ENCODE results near the gene STARD9. TPM values are rescaled to one million over a fixed set of nuclear protein-coding genes. Genes with fewer than 3 reads are reported as not detected.
A peak's percentile ranks its signal among the peaks of the same experiment; 100 is the strongest.

Gene STARD9
- total RNA-seq, 1 donor from 2014 or later, result 13.6 TPM

GRCh38 chr15:42558739-42559138 is 16.7 kb upstream of the STARD9 start:
- TF ChIP-seq CTCF (IDR thresholded peaks at IDR 0.05), result no peak
- H3K27me3 Mint-ChIP-seq (ENCODE audit: low read depth), result no peaks in the 10 kb centered on the region
- peaks cover 16% of the 10 kb centered on the region for H3K36me3 Mint-ChIP-seq (ENCODE audit: low read depth)
- H3K27ac Mint-ChIP-seq (ENCODE audit: unreplicated experiment), result no peak overlapping the region
- no peaks in the 10 kb centered on the region for H3K4me1 Mint-ChIP-seq (ENCODE audit: low read depth)
- DNase-seq (ENCODE audit: low spot score), result no peak
- no peak overlapping the region for H3K4me3 Mint-ChIP-seq (ENCODE audit: unreplicated experiment)
- no peaks in the 10 kb centered on the region for H3K9me3 Mint-ChIP-seq (ENCODE audit: low read depth)

- no peak for TF ChIP-seq CTCF (IDR thresholded peaks at IDR 0.05)
- H3K36me3 Mint-ChIP-seq (ENCODE audit: low read depth), result no peaks in the 10 kb centered on the region
- no peak for DNase-seq (ENCODE audit: low spot score)
- no peaks in the 10 kb centered on the region for H3K27me3 Mint-ChIP-seq (ENCODE audit: low read depth)
- peaks cover 50% of the 10 kb centered on the region for H3K4me1 Mint-ChIP-seq (ENCODE audit: low read depth)
- H3K9me3 Mint-ChIP-seq (ENCODE audit: low read depth), result no peaks in the 10 kb centered on the region
- peak overlapping the region; percentile 91 for H3K27ac Mint-ChIP-seq (ENCODE audit: unreplicated experiment)
- peak overlapping the region; percentile 97 for H3K4me3 Mint-ChIP-seq (ENCODE audit: unreplicated experiment)
Observed at GRCh38 chr15:42576040-42576594, 711 bp downstream of the STARD9 start.

GRCh38 chr15:42576776-42577175 is 1.4 kb downstream of the STARD9 start:
- Mint-ChIP-seq H3K36me3 (ENCODE audit: low read depth) (no peaks in the 10 kb centered on the region), H3K27ac (ENCODE audit: unreplicated experiment) (no peak overlapping the region), H3K9me3 (ENCODE audit: low read depth) (no peaks in the 10 kb centered on the region), H3K27me3 (ENCODE audit: low read depth) (no peaks in the 10 kb centered on the region), H3K4me1 (ENCODE audit: low read depth) (peaks cover 56% of the 10 kb centered on the region), H3K4me3 (ENCODE audit: unreplicated experiment) (peak overlapping the region; percentile 97)
- DNase-seq (ENCODE audit: low spot score), result no peak
- TF ChIP-seq CTCF (IDR thresholded peaks at IDR 0.05), result no peak

GRCh38 chr15:42577514-42578031 is 2.2 kb downstream of the STARD9 start:
- no peaks in the 10 kb centered on the region for H3K9me3 Mint-ChIP-seq (ENCODE audit: low read depth)
- H3K27ac Mint-ChIP-seq (ENCODE audit: unreplicated experiment), result peak overlapping the region; percentile 59
- no peak for DNase-seq (ENCODE audit: low spot score)
- H3K27me3 Mint-ChIP-seq (ENCODE audit: low read depth), result no peaks in the 10 kb centered on the region
- H3K36me3 Mint-ChIP-seq (ENCODE audit: low read depth), result no peaks in the 10 kb centered on the region
- no peak for TF ChIP-seq CTCF (IDR thresholded peaks at IDR 0.05)
- H3K4me1 Mint-ChIP-seq (ENCODE audit: low read depth), result peaks cover 64% of the 10 kb centered on the region
- peak overlapping the region; percentile 26 for H3K4me3 Mint-ChIP-seq (ENCODE audit: unreplicated experiment)

GRCh38 chr15:42578984-42579537 is 3.7 kb downstream of the STARD9 start:
- H3K4me1 Mint-ChIP-seq (ENCODE audit: low read depth), result peaks cover 78% of the 10 kb centered on the region
- DNase-seq (ENCODE audit: low spot score), result no peak
- no peak for TF ChIP-seq CTCF (IDR thresholded peaks at IDR 0.05)
- no peak overlapping the region for H3K4me3 Mint-ChIP-seq (ENCODE audit: unreplicated experiment)
- H3K27ac Mint-ChIP-seq (ENCODE audit: unreplicated experiment), result no peak overlapping the region
- no peaks in the 10 kb centered on the region for H3K36me3 Mint-ChIP-seq (ENCODE audit: low read depth)
- no peaks in the 10 kb centered on the region for H3K9me3 Mint-ChIP-seq (ENCODE audit: low read depth)
- H3K27me3 Mint-ChIP-seq (ENCODE audit: low read depth), result no peaks in the 10 kb centered on the region

Data from chondrocyte (in vitro differentiated cells).